Measurements from ENCODE around the gene HOXB3.

GRCh38 chr17:48570325-48571023 lies 19.6 kb downstream of the HOXB3 start:
- TF ChIP-seq, protein P1, sequence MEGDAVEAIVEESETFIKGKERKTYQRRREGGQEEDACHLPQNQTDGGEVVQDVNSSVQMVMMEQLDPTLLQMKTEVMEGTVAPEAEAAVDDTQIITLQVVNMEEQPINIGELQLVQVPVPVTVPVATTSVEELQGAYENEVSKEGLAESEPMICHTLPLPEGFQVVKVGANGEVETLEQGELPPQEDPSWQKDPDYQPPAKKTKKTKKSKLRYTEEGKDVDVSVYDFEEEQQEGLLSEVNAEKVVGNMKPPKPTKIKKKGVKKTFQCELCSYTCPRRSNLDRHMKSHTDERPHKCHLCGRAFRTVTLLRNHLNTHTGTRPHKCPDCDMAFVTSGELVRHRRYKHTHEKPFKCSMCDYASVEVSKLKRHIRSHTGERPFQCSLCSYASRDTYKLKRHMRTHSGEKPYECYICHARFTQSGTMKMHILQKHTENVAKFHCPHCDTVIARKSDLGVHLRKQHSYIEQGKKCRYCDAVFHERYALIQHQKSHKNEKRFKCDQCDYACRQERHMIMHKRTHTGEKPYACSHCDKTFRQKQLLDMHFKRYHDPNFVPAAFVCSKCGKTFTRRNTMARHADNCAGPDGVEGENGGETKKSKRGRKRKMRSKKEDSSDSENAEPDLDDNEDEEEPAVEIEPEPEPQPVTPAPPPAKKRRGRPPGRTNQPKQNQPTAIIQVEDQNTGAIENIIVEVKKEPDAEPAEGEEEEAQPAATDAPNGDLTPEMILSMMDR (IDR thresholded peaks at IDR 0.05; ENCODE audit: insufficient read depth, low read depth, low read length) = no peak
- TF ChIP-seq EZH2 (IDR thresholded peaks at IDR 0.05; ENCODE audit: insufficient read depth, low read length) = peak; percentile 42

Measured in astrocyte (in vitro differentiated cells and primary cell).